ENCODE data around the gene AFAP1L2.

AFAP1L2 gene

DNA sequence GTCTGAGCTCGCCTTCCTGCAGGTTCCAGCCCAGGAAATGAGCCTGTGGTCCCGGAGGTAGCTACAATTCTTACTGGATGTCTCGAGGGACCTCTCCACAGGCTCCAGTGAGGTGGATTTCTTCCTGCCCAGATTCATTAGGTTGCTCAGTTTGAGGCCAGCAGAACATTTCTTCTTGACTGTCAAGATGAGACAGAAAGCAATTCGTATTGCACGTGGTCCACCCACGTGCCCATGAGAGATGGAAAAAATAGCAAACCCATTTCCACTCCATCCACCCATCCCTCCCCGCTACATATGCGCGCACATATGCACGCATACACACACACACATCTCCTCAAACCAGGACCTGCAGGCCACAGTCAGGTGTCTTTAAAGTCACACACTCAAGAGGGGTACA lies 96.6 kb downstream of the AFAP1L2 start:
- DNase-seq = no peak

- no peak for DNase-seq
Measured at GRCh38 chr10:114306116-114306973, 98.0 kb downstream of the AFAP1L2 start.

GRCh38 chr10:114305521-114305925 lies 98.8 kb downstream of the AFAP1L2 start:
- DNase-seq = no peak

- DNase-seq = peak; percentile 65
Measured at GRCh38 chr10:114304571-114305421, 99.5 kb downstream of the AFAP1L2 start.

GRCh38 chr10:114304017-114304570 lies 100.2 kb downstream of the AFAP1L2 start:
- peak; percentile 12 for DNase-seq

GRCh38 chr10:114303556-114303955 lies 100.7 kb downstream of the AFAP1L2 start:
- DNase-seq = no peak

DNA sequence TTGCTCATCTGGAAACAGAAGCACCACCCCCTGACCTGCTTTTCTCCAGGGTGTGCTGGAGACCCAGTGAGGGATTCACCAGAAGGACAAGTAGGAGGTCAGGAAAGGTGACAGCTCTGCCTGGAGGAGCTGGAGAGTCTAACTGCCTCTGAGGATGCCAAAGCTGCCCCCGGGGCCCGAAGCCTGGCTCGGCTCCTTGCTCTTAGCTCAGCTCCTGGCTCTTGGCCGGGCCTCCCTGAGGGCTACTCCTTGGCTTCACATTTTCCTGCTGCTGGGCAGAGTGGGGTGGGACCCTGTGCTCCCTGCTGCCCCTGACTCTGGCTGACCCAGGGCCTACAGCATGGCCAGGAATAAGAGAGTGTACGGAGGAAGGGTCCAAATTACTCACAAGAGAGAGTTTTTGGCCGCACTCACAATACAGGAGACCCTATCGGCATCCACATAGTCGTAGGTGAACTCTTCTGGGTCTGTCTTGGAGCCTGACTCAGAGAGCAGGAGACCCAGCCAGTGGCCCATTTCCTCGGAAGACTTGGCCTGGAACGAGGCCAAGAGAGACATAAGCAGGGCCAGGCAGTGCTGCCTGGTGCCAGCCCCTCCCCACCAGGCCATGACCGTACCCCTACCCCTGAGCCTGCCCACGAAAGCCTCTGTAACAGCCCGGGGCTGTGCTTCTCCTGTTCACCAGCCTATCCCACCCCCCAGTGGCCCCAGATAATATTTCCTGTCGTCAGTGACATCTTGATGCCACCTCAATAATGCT lies 102.2 kb downstream of the AFAP1L2 start:
- no peak for DNase-seq

DNA sequence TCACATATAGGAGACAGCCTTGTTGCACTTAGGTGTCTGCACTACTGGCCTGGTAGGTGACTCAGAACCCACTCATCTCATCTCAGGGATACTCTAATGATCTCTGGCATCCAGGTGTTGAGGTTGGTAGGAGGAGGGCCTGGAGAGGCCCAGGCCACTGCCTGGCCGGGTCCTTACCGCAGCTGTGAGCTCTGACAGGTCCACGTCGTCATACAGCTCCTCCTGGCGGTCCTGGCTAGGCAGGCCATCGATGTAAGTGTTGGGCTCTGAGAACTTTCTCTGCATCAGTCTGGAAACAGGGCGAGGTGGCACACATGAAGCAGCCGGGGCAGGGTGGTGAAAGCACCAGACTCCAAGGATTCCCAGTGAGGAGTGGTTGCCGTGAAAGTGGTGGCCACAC lies 103.1 kb downstream of the AFAP1L2 start:
- no peak for DNase-seq

- no peak for DNase-seq
Measured at GRCh38 chr10:114300036-114300645, 104.2 kb downstream of the AFAP1L2 start.

- DNase-seq = no peak
Measured at GRCh38 chr10:114297136-114297705, 107.1 kb downstream of the AFAP1L2 start.

- DNase-seq = no peak
Measured at GRCh38 chr10:114295393-114295792, 108.9 kb downstream of the AFAP1L2 start.

DNA sequence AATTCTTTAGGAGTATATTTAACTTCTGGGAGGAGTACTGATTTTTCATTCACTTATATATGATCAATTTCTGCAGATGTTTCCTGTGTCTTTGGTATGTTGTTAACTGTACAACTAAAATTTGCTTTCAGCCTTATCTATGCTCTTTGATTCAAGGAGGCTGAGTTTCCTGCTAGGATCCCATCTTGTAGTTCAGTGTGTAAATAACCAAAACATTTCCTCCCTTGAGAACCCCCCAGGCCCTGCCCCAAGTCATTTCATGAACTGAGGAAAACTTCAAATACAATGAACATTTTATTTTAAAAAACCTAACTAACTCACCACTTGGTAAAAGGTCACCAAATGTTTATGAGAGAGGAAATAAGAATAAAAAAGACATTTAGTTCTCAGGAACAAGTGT lies 109.8 kb downstream of the AFAP1L2 start:
- DNase-seq = no peak

- no peak for DNase-seq
Measured at GRCh38 chr10:114293075-114293474, 111.2 kb downstream of the AFAP1L2 start.

DNA sequence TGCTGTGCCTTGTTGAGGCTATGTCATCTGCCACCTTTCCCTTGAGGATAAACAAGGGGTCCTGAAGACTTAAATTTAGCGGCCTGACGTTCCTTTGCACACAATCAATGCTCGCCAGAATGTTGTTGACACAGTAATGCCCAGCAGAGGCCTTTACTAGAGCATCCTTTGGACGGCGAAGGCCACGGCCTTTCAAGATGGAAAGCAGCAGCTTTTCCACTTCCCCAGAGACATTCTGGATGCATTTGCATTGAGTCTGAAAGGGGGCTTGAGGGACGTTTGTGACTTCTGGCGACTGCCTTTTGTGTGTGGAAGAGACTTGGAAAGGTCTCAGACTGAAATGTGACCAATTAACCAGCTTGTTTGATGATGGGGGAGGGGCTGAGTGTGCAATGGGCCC lies 112.8 kb downstream of the AFAP1L2 start:
- no peak for DNase-seq

- DNase-seq = no peak
Measured at GRCh38 chr10:114291076-114291475, 113.2 kb downstream of the AFAP1L2 start.

- DNase-seq = no peak
Measured at GRCh38 chr10:114290038-114290437, 114.3 kb downstream of the AFAP1L2 start.

GRCh38 chr10:114289096-114289436 lies 115.2 kb downstream of the AFAP1L2 start:
- no peak for DNase-seq

DNA sequence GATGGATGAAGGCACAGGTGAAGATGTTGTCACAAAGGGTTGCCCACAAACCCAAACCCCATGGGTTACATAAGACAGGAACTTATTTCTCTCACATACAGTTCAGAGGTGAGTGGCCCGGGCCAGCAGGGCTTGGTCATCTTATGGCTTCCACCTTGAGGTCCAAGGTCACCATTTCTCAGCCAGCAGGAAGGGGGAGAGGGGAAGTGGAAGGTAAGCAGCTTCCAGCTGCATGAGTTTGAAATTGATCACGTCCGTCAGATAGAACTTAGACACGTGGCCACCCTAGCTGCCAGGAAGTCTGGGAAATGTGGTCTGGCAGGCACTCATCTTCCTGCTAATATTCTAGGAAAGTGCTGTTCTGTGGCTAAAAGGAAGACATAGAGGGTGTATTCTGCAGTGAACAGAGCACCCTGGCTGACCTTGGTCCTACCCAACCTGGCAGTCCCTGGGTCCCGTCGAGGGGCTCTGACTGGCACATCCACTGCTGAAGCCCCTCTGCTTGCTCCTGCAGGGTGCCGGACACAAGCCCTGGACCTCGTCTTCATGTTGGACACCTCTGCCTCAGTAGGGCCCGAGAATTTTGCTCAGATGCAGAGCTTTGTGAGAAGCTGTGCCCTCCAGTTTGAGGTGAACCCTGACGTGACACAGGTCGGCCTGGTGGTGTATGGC lies 115.7 kb downstream of the AFAP1L2 start:
- DNase-seq = no peak

- DNase-seq = no peak
Measured at GRCh38 chr10:114286921-114287320, 117.4 kb downstream of the AFAP1L2 start.

- no peak for DNase-seq
Measured at GRCh38 chr10:114285961-114286441, 118.3 kb downstream of the AFAP1L2 start.

GRCh38 chr10:114284346-114285071 lies 119.8 kb downstream of the AFAP1L2 start:
- DNase-seq = no peak

All from NCI-H2029 (cell line).